ENCODE data around the gene TOX2.

DNA sequence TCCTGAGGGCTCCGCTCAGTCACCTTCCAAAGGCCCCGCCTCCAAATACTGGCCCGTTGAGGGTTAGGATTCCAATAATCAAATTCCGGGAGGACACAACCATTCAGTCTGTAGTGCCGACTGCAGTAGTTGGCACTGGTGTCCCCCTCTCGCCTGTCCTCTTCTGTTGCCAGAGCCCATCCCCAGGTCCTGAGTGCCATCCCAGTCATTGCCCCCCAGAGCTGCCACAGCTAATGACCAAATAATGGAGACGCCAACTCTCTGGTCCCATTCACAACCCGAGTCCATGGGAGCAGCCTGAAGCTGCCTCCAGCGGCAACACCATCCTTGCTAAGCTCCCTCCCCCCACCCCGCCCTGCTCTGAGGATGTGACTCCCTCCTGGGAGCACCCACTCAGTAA lies 156.4 kb downstream of the TOX2 start:
- TF ChIP-seq, protein P1, sequence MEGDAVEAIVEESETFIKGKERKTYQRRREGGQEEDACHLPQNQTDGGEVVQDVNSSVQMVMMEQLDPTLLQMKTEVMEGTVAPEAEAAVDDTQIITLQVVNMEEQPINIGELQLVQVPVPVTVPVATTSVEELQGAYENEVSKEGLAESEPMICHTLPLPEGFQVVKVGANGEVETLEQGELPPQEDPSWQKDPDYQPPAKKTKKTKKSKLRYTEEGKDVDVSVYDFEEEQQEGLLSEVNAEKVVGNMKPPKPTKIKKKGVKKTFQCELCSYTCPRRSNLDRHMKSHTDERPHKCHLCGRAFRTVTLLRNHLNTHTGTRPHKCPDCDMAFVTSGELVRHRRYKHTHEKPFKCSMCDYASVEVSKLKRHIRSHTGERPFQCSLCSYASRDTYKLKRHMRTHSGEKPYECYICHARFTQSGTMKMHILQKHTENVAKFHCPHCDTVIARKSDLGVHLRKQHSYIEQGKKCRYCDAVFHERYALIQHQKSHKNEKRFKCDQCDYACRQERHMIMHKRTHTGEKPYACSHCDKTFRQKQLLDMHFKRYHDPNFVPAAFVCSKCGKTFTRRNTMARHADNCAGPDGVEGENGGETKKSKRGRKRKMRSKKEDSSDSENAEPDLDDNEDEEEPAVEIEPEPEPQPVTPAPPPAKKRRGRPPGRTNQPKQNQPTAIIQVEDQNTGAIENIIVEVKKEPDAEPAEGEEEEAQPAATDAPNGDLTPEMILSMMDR (conservative IDR thresholded peaks at IDR 0.05; ENCODE audit: low read depth, low read length): no peak
- no peak for TF ChIP-seq EZH2phosphoT487 (IDR thresholded peaks at IDR 0.05; ENCODE audit: borderline replicate concordance, low read length)

Data from PC-3 (cell line).